Thyroid gland (tissue), 4 donors: ENCODE data around the gene ZNF674. TPM values are rescaled to one million over a fixed set of nuclear protein-coding genes. Genes with fewer than 3 reads are reported as not detected.

ENCODE experiments used
- DNase-seq, 2 donors: peaks; one replicate each; pipeline ENCODE4 v3.0.0-alpha.2; 2019
- H3K27ac ChIP-seq, 3 donors: fragments of 200-600 bp; sonication (generic); 1 replicate in 2 of 3; 2 replicates in 1 of 3; pipeline ENCODE4 v1.5.1; 2016 to 2019; ENCODE audit warnings: mild to moderate bottlenecking in 1 of 3, moderate library complexity in 1 of 3
- H3K27me3 ChIP-seq: fragments of 200-600 bp; sonication (generic); one replicate; pipeline ENCODE4 v1.5.1; 2019
- H3K36me3 ChIP-seq, 2 donors: fragments of 200-600 bp; sonication (generic); one replicate each; pipeline ENCODE4 v1.5.1; 2016 to 2019
- H3K4me1 ChIP-seq, 2 donors: fragments of 200-600 bp; sonication (generic); one replicate each; pipeline ENCODE4 v1.5.1; 2017 to 2019
- H3K4me3 ChIP-seq, 3 donors: fragments of 200-600 bp; sonication (generic); replicated peaks in 1 of 3; 1 replicate in 2 of 3; 2 replicates in 1 of 3; pipeline ENCODE4 v1.5.1; 2016; ENCODE audit warnings: mild to moderate bottlenecking in 1 of 3
- H3K9me3 ChIP-seq: fragments of 200-600 bp; sonication (generic); one replicate; pipeline ENCODE4 v1.5.1; 2017
- POLR2A ChIP-seq, 2 donors: fragments of 450-650 bp; IDR thresholded peaks; one replicate each; pipeline ENCODE4 v1.6.1; 2017; ENCODE audit warnings: antibody characterized with exemption in 2 of 2, mild to moderate bottlenecking in 2 of 2, moderate library complexity in 1 of 2
- WGBS, 2 donors: methylation state at CpG; one replicate each; pipeline ENCODE4 v1.1.5; 2017; 5-methylcytosine and 5-hydroxymethylcytosine counted together
- intact Hi-C: fragments of 100-400 bp; cut with DNase I; formaldehyde crosslinking; loops from one replicate; pipeline ENCODE4 v1.15.1; 2023
- small RNA-seq: library from RNA; depleted of rRNA; stranded (forward); fragments of <200 nt; gene quantifications from one replicate; pipeline ENCODE3, GENCODE V24; 2016
- total RNA-seq, 4 donors: library from RNA; depleted of rRNA; stranded (reverse); fragments of >200 nt; gene quantifications; one replicate each; pipeline ENCODE4 v1.2.3, GENCODE V29; 2016
- TF ChIP-seq, protein P1 (sequence below), 6 experiments: fragments of 200-600 bp in 3 of 6; fragments of 450-650 bp in 3 of 6; sonication (generic) in 3 of 6; IDR thresholded peaks; one replicate each; pipeline ENCODE4 v1.5.1; 2016 to 2019; ENCODE audit warnings: antibody characterized with exemption in 6 of 6, mild to moderate bottlenecking in 2 of 6, inconsistent platforms in 1 of 6, moderate library complexity in 1 of 6

The ZNF674 gene
- total RNA-seq, 4 donors from 2014 or later, result 2.9 to 9.3 (median 6.6) TPM

DNA sequence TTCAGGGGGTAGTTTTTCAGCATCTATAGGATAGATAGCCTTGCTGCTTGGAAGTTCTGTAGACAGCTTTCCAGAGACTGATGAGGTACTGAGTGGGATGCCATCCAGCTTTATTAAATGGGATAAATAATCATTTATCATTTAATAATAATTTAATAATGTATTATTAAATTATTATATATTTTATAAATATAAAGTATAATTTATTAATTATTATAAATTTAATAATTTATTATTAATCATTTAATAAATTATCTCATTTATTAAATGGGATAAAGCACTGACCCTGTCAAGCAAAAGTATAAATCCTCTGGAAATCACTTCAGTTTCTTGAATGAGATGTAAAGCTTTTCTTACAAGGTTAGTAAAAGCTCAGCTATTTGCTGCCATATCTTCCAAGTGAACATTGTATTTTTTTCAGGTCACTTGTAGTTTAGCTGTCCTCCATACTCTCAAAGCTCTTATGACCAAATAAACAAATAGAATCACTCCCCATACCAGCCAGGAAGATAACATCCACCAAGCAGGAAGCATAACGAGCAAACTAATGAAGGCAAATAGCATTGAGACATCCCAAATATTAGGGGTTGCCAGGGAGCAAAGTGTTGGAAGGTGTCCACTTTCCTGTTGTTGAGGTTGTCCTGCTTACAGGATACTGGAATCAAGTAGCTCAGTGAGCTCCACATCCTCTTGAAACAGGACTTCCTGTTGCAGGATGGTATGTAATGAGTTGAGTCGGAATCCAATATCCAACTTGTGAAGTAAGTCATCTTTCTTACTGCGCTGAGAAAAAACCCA, 88.9 kb downstream of the ZNF674 start:
- 69 to 89% methylated on average over 3 of the region's 3 CpGs for WGBS, 2 donors
- DNase-seq, result no peak
- Histone ChIP-seq H3K27ac (no peak overlapping the region), H3K9me3 (no peaks in the 10 kb centered on the region), H3K27me3 (no peaks in the 10 kb centered on the region), H3K4me3 (no peak overlapping the region), H3K36me3 (no peaks in the 10 kb centered on the region), H3K4me1 (no peaks in the 10 kb centered on the region)
- TF ChIP-seq, protein P1, sequence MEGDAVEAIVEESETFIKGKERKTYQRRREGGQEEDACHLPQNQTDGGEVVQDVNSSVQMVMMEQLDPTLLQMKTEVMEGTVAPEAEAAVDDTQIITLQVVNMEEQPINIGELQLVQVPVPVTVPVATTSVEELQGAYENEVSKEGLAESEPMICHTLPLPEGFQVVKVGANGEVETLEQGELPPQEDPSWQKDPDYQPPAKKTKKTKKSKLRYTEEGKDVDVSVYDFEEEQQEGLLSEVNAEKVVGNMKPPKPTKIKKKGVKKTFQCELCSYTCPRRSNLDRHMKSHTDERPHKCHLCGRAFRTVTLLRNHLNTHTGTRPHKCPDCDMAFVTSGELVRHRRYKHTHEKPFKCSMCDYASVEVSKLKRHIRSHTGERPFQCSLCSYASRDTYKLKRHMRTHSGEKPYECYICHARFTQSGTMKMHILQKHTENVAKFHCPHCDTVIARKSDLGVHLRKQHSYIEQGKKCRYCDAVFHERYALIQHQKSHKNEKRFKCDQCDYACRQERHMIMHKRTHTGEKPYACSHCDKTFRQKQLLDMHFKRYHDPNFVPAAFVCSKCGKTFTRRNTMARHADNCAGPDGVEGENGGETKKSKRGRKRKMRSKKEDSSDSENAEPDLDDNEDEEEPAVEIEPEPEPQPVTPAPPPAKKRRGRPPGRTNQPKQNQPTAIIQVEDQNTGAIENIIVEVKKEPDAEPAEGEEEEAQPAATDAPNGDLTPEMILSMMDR (IDR thresholded peaks at IDR 0.05), result no peak
- TF ChIP-seq POLR2A (IDR thresholded peaks at IDR 0.05), result no peak
- intact Hi-C loops, result no loop called here

Small RNA genes lying within 50 kb of the gene (small RNA-seq; reads per million reads assigned to genes)
- gene RF00017 (not detected), gene RNU6-50P (not detected)

Other genes starting within 250 kb of the ZNF674 start
- gene CHST7, start 28.3 kb upstream of the ZNF674 start, total RNA-seq, result 10 to 100 TPM in 3 of 4 donors, 1 to 10 TPM in 1; 9.0 to 28.5 (median 20.4) TPM
- 10 to 100 TPM; 18.4 to 35.5 (median 26.3) TPM for gene SLC9A7, start 213.7 kb upstream of the ZNF674 start, total RNA-seq